ENCODE data around the gene PSMG2. TPM values are rescaled to one million over a fixed set of nuclear protein-coding genes. Genes with fewer than 3 reads are reported as not detected.

The PSMG2 gene, protein sequence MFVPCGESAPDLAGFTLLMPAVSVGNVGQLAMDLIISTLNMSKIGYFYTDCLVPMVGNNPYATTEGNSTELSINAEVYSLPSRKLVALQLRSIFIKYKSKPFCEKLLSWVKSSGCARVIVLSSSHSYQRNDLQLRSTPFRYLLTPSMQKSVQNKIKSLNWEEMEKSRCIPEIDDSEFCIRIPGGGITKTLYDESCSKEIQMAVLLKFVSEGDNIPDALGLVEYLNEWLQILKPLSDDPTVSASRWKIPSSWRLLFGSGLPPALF
- total RNA-seq (2014; rRNA removed; shearing (Covaris generic)) = 74.7 and 75.6 TPM in 2 replicates

DNA sequence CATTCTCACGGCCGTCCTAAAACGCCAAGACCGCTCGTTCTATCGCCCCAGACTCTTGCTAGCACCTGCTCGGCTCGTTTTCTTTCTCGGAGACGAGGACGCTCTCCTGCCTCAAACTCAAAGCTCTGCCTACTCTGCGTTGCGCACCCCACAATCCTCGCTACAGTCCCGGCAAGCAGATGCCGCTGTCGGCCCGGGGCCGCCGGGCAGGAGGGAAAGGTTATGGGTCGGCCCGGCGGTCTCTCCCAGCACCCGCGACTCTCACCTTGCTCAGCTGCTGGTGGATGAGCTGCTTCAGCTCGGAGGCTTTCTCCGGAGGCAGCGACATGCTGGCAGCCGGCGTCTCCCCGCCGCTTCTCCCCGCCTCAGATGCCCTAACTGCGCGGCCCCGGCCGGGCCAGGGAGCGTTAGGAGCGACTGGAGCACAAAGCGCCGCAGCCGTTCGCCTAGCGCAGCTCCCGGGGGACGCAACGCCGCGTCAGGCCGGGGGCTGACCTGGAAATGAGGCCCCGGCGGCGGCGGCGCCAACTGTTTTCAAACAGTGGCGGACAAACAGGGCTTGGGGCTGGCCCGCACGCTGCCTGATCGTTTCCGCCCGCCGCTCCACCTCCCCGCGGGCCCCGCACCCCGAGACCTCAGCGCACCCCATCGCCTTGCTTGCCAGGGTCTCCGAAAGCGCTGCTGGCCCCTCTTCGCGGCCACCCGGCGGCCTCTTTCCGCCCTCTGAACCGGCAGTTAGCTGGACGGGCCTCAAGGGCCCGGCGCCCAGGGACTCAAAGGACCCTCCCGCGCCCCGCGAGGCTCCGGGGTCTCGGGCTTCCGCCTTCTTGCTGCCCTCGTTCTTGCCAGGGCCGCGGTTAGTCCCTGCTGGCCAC, at the start of gene PSMG2, which contains the start of gene CEP76:
PSMG2 (plus strand) TSS at position 822 of the 875 bp plus-strand sequence. CDS start 66 bp downstream, outside the sequence.
CEP76 (minus strand) TSS at position 503 of the 875 bp plus-strand sequence; CDS start at position 328, 175 bp downstream.
- Histone ChIP-seq H3K27me3 (no peaks in the 10 kb centered on the region), H3K27ac (peak within 1 kb of the TSS; percentile 100), H3K4me1 (no peaks in the 10 kb centered on the region), H3K9me3 (replicated peaks) (no peaks in the 10 kb centered on the region), H3K4me3 (peak within 1 kb of the TSS; percentile 86), H3K36me3 (peaks cover 14% of the 10 kb centered on the region)
- DNase-seq = peak; percentile 86 to 87

DNA sequence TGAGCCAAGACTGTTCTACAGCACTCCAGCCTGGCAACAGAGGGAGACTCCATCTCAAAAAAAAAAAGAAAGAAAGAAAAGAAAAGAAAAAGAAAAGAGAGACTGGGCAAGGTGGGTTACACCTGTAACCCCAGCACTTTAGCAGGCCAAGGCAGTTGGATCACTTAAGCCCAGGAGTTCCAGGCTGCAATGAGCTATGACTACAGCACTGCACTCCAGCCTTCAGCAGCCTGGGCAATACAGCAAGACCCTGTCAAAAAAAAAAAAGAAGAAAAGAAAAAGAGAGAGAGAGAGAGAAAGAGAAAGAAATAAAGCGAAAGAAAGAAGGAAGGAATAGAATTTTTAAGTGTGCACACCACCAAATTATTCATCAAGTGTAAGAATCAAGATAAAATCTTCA, 47.9 kb upstream of the PSMG2 start:
- Histone ChIP-seq H3K4me1 (peaks cover 5% of the 10 kb centered on the region; the same call in 1 of the 2 replicates), H3K4me3 (no peak overlapping the region), H3K27me3 (no peaks in the 10 kb centered on the region), H3K27ac (no peak overlapping the region), H3K9me3 (replicated peaks) (no peaks in the 10 kb centered on the region), H3K36me3 (no peaks in the 10 kb centered on the region)
- no peak for DNase-seq

- peak in 1 of 2 experiments; percentile 8 for DNase-seq
- Histone ChIP-seq H3K9me3 (replicated peaks) (no peaks in the 10 kb centered on the region), H3K36me3 (no peaks in the 10 kb centered on the region), H3K4me3 (peak overlapping the region; percentile 78), H3K27me3 (no peaks in the 10 kb centered on the region), H3K4me1 (peaks cover 5% of the 10 kb centered on the region; the same call in 1 of the 2 replicates), H3K27ac (peak overlapping the region; percentile 62)
Measured at GRCh38 chr18:12656605-12656937, 46.3 kb upstream of the PSMG2 start.

GRCh38 chr18:12656938-12657683, 45.7 kb upstream of the PSMG2 start:
- peak overlapping the region; percentile 62 for H3K27ac ChIP-seq
- H3K4me3 ChIP-seq = peak overlapping the region; percentile 78
- H3K4me1 ChIP-seq = peaks cover 1% of the 10 kb centered on the region; the same call in 1 of the 2 replicates
- DNase-seq = peak; percentile 29 to 54
- H3K36me3 ChIP-seq = no peaks in the 10 kb centered on the region
- H3K27me3 ChIP-seq = no peaks in the 10 kb centered on the region
- H3K9me3 ChIP-seq (replicated peaks) = no peaks in the 10 kb centered on the region

DNA sequence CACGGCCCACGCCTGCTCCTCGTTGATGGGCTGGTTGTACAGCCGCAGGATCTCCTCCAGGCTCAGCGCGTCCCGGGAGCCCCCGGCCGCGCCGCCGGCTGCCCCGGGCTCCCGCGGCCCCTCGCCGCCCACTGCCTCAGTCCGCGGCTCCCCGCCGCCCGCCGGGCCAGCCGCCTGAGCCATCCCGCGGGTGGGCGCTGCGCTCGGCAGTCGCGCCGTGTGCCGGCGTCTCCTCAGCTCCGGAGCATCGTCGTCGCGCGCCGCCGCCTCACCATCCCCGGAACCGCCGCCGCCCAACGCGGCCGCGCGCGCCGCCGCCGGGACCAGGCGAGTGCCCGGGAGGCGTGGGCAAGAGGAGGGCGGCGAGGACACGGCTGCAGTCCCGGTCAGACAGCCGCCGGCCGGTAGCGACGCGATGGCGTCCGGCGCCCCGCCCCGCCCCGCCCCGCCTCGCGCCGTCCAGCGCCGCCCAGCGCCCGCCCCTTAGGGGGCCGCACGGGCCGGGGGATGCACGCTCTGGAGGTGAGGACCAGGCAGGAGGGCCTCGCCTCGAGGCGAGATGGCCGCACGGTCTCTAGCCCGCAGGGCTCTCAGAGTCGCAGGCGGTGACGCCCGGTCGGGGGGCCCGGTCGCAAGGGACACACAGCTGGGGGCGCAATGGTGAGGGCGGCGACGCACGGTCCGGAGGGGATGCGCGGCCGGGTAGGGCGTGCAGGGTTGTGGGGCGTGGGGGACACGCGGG, 45.0 kb upstream of the PSMG2 start, which contains the start of gene SPIRE1:
SPIRE1 (minus strand) TSS at position 424 of the 742 bp plus-strand sequence; CDS start at position 183, 241 bp downstream.
- H3K9me3 ChIP-seq (replicated peaks) = no peaks in the 10 kb centered on the region
- DNase-seq = peak; percentile 43 to 58
- H3K27me3 ChIP-seq = no peaks in the 10 kb centered on the region
- peak within 1 kb of the TSS; percentile 78 for H3K4me3 ChIP-seq
- no peaks in the 10 kb centered on the region for H3K36me3 ChIP-seq
- no peaks in the 10 kb centered on the region for H3K4me1 ChIP-seq
- peak within 1 kb of the TSS; percentile 62 for H3K27ac ChIP-seq

DNA sequence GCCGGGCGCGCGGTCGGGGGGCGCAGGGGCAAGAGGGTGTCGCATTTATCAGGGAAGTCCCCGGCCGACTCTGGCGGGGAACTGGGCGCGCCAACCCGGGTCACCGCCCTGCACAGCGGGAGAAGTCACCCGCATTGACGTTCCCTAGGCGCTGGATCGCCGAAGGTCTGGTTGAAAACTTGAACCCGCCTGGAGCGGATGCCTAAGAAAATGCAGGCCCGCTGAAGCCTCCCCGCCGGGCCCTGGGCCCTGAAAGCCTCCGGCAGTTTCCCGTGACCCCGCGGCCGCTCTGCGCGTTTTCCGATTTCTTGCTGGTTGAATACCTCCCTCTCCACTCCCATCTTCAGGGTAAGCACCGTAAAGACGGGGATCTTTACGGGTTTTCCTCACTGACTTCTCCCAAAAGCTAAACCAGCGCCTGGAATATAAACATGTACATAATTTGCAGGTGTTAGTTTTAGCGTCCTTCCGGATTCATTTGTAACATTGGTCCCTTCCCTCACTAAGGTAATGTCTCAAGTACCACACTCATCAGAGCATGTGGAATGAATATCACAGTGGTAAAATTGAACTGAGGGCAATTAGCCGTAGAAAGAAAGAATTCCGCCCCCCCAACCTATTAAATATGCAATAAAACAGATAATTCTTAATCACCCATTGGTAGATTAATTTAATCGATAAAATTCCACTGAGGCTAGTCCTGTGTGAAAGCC, 44.3 kb upstream of the PSMG2 start:
- no peaks in the 10 kb centered on the region for H3K9me3 ChIP-seq (replicated peaks)
- H3K4me3 ChIP-seq = no peak overlapping the region
- no peaks in the 10 kb centered on the region for H3K4me1 ChIP-seq
- DNase-seq = no peak
- H3K36me3 ChIP-seq = no peaks in the 10 kb centered on the region
- H3K27ac ChIP-seq = no peak overlapping the region
- H3K27me3 ChIP-seq = no peaks in the 10 kb centered on the region

DNA sequence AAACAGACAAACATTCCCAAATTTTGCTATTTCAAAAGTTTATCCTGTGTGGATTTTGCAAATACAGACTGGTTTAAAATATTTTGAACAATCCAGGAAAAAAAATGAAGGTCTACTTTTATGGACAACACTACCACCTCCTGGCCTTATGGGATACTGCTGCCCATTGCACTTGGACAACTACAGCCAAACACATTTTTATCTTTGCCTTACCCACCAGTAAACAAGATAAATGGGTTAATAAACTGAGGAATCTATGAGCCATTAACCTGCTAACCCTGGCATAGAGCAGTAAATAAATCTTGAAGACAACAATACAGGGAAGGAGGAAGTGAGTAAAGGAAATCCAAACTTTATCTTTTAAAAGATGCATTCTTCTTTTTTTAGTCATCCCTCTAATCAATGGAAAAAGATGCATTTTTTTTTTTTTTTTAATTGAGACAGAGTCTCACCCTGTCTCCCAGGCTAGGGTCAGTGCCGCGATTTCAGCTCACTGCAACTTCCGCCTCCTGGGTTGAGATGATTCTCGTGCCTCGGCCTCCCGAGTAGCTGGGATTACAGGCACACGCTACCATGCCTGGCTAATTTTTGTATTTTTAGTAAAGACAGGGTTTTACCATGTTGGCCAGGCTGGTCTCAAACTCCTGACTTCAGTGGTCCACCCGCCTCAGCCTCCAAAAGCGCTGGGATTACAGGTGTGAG, 42.8 kb upstream of the PSMG2 start:
- H3K27me3 ChIP-seq = no peaks in the 10 kb centered on the region
- no peak overlapping the region for H3K27ac ChIP-seq
- H3K9me3 ChIP-seq (replicated peaks) = no peaks in the 10 kb centered on the region
- no peaks in the 10 kb centered on the region for H3K4me1 ChIP-seq
- H3K36me3 ChIP-seq = no peaks in the 10 kb centered on the region
- peak; percentile 14 to 62 for DNase-seq
- H3K4me3 ChIP-seq = no peak overlapping the region

DNA sequence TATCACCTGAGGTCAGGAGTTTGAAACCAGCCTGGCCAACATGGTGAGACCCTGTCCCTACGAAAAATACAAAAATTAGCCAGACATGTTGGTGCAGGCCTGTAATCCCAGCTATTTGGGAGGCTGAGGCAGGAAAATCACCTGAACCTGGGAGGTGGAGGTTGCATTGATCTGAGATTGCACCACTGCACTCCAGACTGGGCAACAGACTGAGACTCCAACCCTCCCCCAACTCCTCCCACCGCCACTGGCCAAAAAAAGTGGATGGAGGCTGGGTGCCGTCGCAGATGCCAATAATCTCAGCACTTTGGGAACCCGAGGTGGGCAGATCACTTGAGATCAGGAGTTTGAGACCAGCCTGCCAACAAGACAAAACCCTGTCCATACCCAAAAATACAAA, 34.8 kb upstream of the PSMG2 start:
- H3K4me1 ChIP-seq = no peaks in the 10 kb centered on the region
- H3K27me3 ChIP-seq = no peaks in the 10 kb centered on the region
- DNase-seq = no peak
- H3K9me3 ChIP-seq (replicated peaks) = no peaks in the 10 kb centered on the region
- H3K4me3 ChIP-seq = no peak overlapping the region
- no peak overlapping the region for H3K27ac ChIP-seq
- H3K36me3 ChIP-seq = 0 out of 2 replicates have a peak, but pooled peaks cover 4% of the 10 kb centered on the region

GRCh38 chr18:12679183-12679786, 23.6 kb upstream of the PSMG2 start:
- Histone ChIP-seq H3K4me3 (no peak overlapping the region), H3K9me3 (replicated peaks) (no peaks in the 10 kb centered on the region), H3K4me1 (no peaks in the 10 kb centered on the region), H3K27me3 (no peaks in the 10 kb centered on the region), H3K27ac (no peak overlapping the region), H3K36me3 (peaks cover 6% of the 10 kb centered on the region; the same call in 1 of the 2 replicates)
- peak; percentile 14 to 33 for DNase-seq

- H3K4me3 ChIP-seq = no peak overlapping the region
- H3K4me1 ChIP-seq = no peaks in the 10 kb centered on the region
- H3K27ac ChIP-seq = no peak overlapping the region
- H3K36me3 ChIP-seq = peaks cover 4% of the 10 kb centered on the region; the same call in 1 of the 2 replicates
- H3K27me3 ChIP-seq = no peaks in the 10 kb centered on the region
- H3K9me3 ChIP-seq (replicated peaks) = no peaks in the 10 kb centered on the region
- peak in 1 of 2 experiments; percentile 6 for DNase-seq
Measured at GRCh38 chr18:12686100-12686499, 16.7 kb upstream of the PSMG2 start.

DNA sequence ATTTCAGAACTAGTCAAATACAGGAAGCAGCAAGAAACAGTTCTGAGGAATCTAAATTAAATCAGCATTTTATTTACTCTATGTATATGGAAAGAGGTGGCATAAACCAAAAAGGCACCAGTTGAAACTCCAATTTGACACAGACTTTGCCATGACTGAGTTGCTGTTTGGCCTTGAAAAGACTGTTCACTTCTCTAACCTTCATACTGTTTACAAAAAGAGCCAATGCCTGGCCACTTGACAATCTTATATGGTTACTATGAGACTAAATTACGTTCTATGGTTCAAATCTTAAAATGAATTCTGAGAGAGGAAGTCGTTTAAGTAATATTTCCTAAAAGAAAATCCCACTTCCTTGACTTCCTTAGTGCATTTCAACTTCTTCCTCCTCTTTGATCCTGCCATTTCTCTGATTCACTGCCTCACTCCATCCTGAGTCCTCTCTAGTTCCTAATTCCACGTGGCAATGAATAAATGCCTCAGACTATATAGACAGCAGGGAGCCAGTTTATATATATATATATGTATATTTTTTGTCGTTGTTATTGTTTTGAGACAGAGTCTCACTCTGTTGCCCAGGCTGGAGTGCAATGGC, 13.5 kb upstream of the PSMG2 start:
- Histone ChIP-seq H3K4me1 (no peaks in the 10 kb centered on the region), H3K4me3 (no peak overlapping the region), H3K9me3 (replicated peaks) (no peaks in the 10 kb centered on the region), H3K27ac (no peak overlapping the region), H3K36me3 (peaks cover 4% of the 10 kb centered on the region; the same call in 1 of the 2 replicates), H3K27me3 (no peaks in the 10 kb centered on the region)
- DNase-seq = no peak

- Histone ChIP-seq H3K36me3 (no peaks in the 10 kb centered on the region; the same call in 1 of the 2 replicates), H3K4me1 (no peaks in the 10 kb centered on the region), H3K27me3 (no peaks in the 10 kb centered on the region), H3K27ac (no peak overlapping the region), H3K9me3 (replicated peaks) (no peaks in the 10 kb centered on the region), H3K4me3 (no peak overlapping the region)
- DNase-seq = no peak
Measured at GRCh38 chr18:12692206-12692605, 10.6 kb upstream of the PSMG2 start.
